ENCODE measurements around the gene USP31. TPM values are rescaled to one million over a fixed set of nuclear protein-coding genes. Genes with fewer than 3 reads are reported as not detected.
A peak's percentile ranks its signal among the peaks of the same experiment; 100 is the strongest.
"Not testable (repeated sequence)": the region's sequence is repeated elsewhere in the genome, so short reads cannot be mapped to it uniquely, and the experiment has no call there.

USP31 gene
- total RNA-seq, 1 experiment from 2014 or later: 16.1 TPM

- peak; percentile 46 for DNase-seq
- WGBS (ENCODE audit: extremely low coverage, insufficient read length, low lambda C conversion rate): no CpG with 5 or more reads among the region's 6 CpGs
- no peak for TF ChIP-seq CTCF (conservative IDR thresholded peaks at IDR 0.05)
- Histone ChIP-seq H3K4me2 (ENCODE audit: insufficient read depth, insufficient read length, low read length) (peak overlapping the region; percentile 38), H3K79me2 (ENCODE audit: insufficient read depth, low read length) (peaks cover 21% of the 10 kb centered on the region; the same call in 1 of the 2 replicates), H3K9me3 (ENCODE audit: control insufficient read depth, low read depth, low read length) (no peaks in the 10 kb centered on the region), H3K27ac (ENCODE audit: insufficient read length, low read depth, low read length) (no peak overlapping the region), H3K18ac (ENCODE audit: insufficient read length, low read depth, low read length) (no peak overlapping the region), H2BK15ac (ENCODE audit: low read depth, low read length) (no peak overlapping the region), H3K56ac (ENCODE audit: insufficient read length, low read depth, low read length) (no peak overlapping the region), H2BK120ac (ENCODE audit: low read depth, low read length, poor library complexity, severe bottlenecking) (no peak overlapping the region), H4K20me1 (ENCODE audit: control insufficient read depth, insufficient read depth, insufficient read length) (no peaks in the 10 kb centered on the region), H3K23me2 (ENCODE audit: insufficient read length, low read depth, low read length, poor library complexity, severe bottlenecking) (peaks cover 6% of the 10 kb centered on the region), H4K91ac (ENCODE audit: insufficient read length, low read depth, low read length) (no peak overlapping the region), H4K5ac (ENCODE audit: insufficient read length, low read depth, low read length) (no peak overlapping the region), H3K79me1 (ENCODE audit: insufficient read depth, low read depth, low read length, poor library complexity, severe bottlenecking) (peaks cover 5% of the 10 kb centered on the region), H4K8ac (replicated peaks; ENCODE audit: insufficient read length, low read depth, low read length) (no peak overlapping the region), H3K27me3 (ENCODE audit: insufficient read depth, low read length) (no peaks in the 10 kb centered on the region), H3K4me1 (ENCODE audit: insufficient read depth, low read length) (peaks cover 9% of the 10 kb centered on the region; the same call in 1 of the 2 replicates), H2BK12ac (ENCODE audit: insufficient read length, low read depth, low read length) (no peak overlapping the region), H3K4ac (ENCODE audit: low read depth, low read length) (no peak overlapping the region), H3K23ac (ENCODE audit: insufficient read length, low read depth, low read length) (no peak overlapping the region), H2BK5ac (ENCODE audit: insufficient read length, low read length) (no peak overlapping the region), H3K9ac (ENCODE audit: extremely low read depth, insufficient read length, low read length) (no peak overlapping the region), H2AFZ (ENCODE audit: low read length) (no peak overlapping the region), H2BK20ac (ENCODE audit: low read depth, low read length, poor library complexity, severe bottlenecking) (no peak overlapping the region), H3K14ac (ENCODE audit: insufficient read depth, low read length) (no peak overlapping the region; the same call in 1 of the 2 replicates), H2AK5ac (ENCODE audit: insufficient read length, low read length) (no peak overlapping the region), H3T11ph (ENCODE audit: low read length) (no peak overlapping the region)
- peaks cover 2% of the 10 kb centered on the region for H3K27me3 Mint-ChIP-seq (ENCODE audit: low read depth)
- H3K4me1 Mint-ChIP-seq: peaks cover 42 to 53% of the 10 kb centered on the region in 2 experiments
- no peaks in the 10 kb centered on the region for H3K9me3 Mint-ChIP-seq
- H3K4me3 Mint-ChIP-seq: peak overlapping the region in 1 of 2 experiments; percentile 53; a peak in 3 of 5 replicates
- H3K36me3 Mint-ChIP-seq (ENCODE audit: insufficient read depth in 1 of 3, low read depth in 3 of 3): peaks cover 0 to 2% (median 0%) of the 10 kb centered on the region in 3 experiments; a peak in 2 of 7 replicates
- H3K27ac Mint-ChIP-seq: peak overlapping the region; percentile 4 to 20 (median 13); a peak in 5 of 7 replicates
These were observed 4.1 kb downstream of the USP31 start for GRCh38 chr16:23145186-23145585.

- H3K27ac Mint-ChIP-seq; H2AK5ac ChIP-seq (ENCODE audit: insufficient read length, low read length); H3T11ph ChIP-seq (ENCODE audit: low read length); H2BK20ac ChIP-seq (ENCODE audit: low read depth, low read length, poor library complexity, severe bottlenecking); H3K27me3 Mint-ChIP-seq (ENCODE audit: low read depth); H4K5ac ChIP-seq (ENCODE audit: insufficient read length, low read depth, low read length); H3K23me2 ChIP-seq (ENCODE audit: insufficient read length, low read depth, low read length, poor library complexity, severe bottlenecking); H3K18ac ChIP-seq (ENCODE audit: insufficient read length, low read depth, low read length); H2AFZ ChIP-seq (ENCODE audit: low read length); H3K9me3 ChIP-seq (ENCODE audit: control insufficient read depth, low read depth, low read length); H3K79me1 ChIP-seq (ENCODE audit: insufficient read depth, low read depth, low read length, poor library complexity, severe bottlenecking); DNase-seq; H3K56ac ChIP-seq (ENCODE audit: insufficient read length, low read depth, low read length); H3K9ac ChIP-seq (ENCODE audit: extremely low read depth, insufficient read length, low read length); H3K9me3 Mint-ChIP-seq; H4K20me1 ChIP-seq (ENCODE audit: control insufficient read depth, insufficient read depth, insufficient read length); H3K27me3 ChIP-seq (ENCODE audit: insufficient read depth, low read length); H3K4me3 Mint-ChIP-seq; H4K8ac ChIP-seq (replicated peaks; ENCODE audit: insufficient read length, low read depth, low read length); H4K91ac ChIP-seq (ENCODE audit: insufficient read length, low read depth, low read length); H3K4me1 ChIP-seq (ENCODE audit: insufficient read depth, low read length); H3K27ac ChIP-seq (ENCODE audit: insufficient read length, low read depth, low read length); H3K14ac ChIP-seq (ENCODE audit: insufficient read depth, low read length); H3K23ac ChIP-seq (ENCODE audit: insufficient read length, low read depth, low read length); H2BK15ac ChIP-seq (ENCODE audit: low read depth, low read length); H2BK5ac ChIP-seq (ENCODE audit: insufficient read length, low read length); H3K4me2 ChIP-seq (ENCODE audit: insufficient read depth, insufficient read length, low read length); H3K36me3 Mint-ChIP-seq (ENCODE audit: insufficient read depth in 1 of 3, low read depth in 3 of 3); H2BK120ac ChIP-seq (ENCODE audit: low read depth, low read length, poor library complexity, severe bottlenecking); H3K4ac ChIP-seq (ENCODE audit: low read depth, low read length); H2BK12ac ChIP-seq (ENCODE audit: insufficient read length, low read depth, low read length): not testable (repeated sequence)
- H3K79me2 ChIP-seq (ENCODE audit: insufficient read depth, low read length): peaks cover 23% of the 10 kb centered on the region; the same call in 1 of the 2 replicates
- peaks cover 39 to 48% of the 10 kb centered on the region in 2 experiments for H3K4me1 Mint-ChIP-seq
- no CpG with 5 or more reads among the region's 9 CpGs for WGBS (ENCODE audit: extremely low coverage, insufficient read length, low lambda C conversion rate)
These were observed 4.9 kb downstream of the USP31 start for GRCh38 chr16:23144393-23144792.

Data from H9 (cell line).